Stomach smooth muscle (tissue), 2 donors: ENCODE data around the gene MRE11.

Source experiments
- H3K27ac ChIP-seq: one replicate; pipeline ENCODE4 v1.7.0; 2013; ENCODE audit warnings: mild to moderate bottlenecking, low read length, inconsistent platforms
- H3K27me3 ChIP-seq, 2 donors: one replicate each; pipeline ENCODE4 v1.7.0; 2013; ENCODE audit warnings: low read length in 2 of 2; ENCODE audit not compliant: insufficient read depth in 2 of 2, control insufficient read depth in 1 of 2
- H3K36me3 ChIP-seq, 2 donors: one replicate each; pipeline ENCODE4 v1.7.0; 2013; ENCODE audit warnings: low read length in 2 of 2; ENCODE audit not compliant: control insufficient read depth in 2 of 2, insufficient read depth in 2 of 2
- H3K4me1 ChIP-seq: one replicate; pipeline ENCODE4 v1.7.0; 2013; ENCODE audit warnings: low read length; ENCODE audit not compliant: control insufficient read depth, insufficient read depth
- H3K4me3 ChIP-seq, 2 donors: one replicate each; pipeline ENCODE4 v1.7.0; 2013; ENCODE audit warnings: low read length in 2 of 2
- H3K9ac ChIP-seq, 2 donors: one replicate each; pipeline ENCODE4 v1.7.0; 2013; ENCODE audit warnings: low read length in 2 of 2, mild to moderate bottlenecking in 1 of 2
- H3K9me3 ChIP-seq, 2 donors: one replicate each; pipeline ENCODE4 v1.7.0; 2013; ENCODE audit warnings: low read length in 2 of 2; ENCODE audit not compliant: control insufficient read depth in 2 of 2
- donor health status: healthy.
- donor health status: Pancreatic carcinoma.

Gene MRE11

GRCh38 chr11:94424011-94424410, 69.6 kb downstream of the MRE11 start:
- no peak overlapping the region for H3K4me3 ChIP-seq
- H3K27ac ChIP-seq, result no peak overlapping the region
- no peaks in the 10 kb centered on the region for H3K4me1 ChIP-seq
- H3K9me3 ChIP-seq, result no peaks in the 10 kb centered on the region
- H3K27me3 ChIP-seq, result no peaks in the 10 kb centered on the region
- no peak overlapping the region for H3K9ac ChIP-seq
- peaks cover 0 to 3% of the 10 kb centered on the region in 2 donors for H3K36me3 ChIP-seq

- H3K4me3 ChIP-seq, result no peak overlapping the region
- no peaks in the 10 kb centered on the region for H3K4me1 ChIP-seq
- H3K9me3 ChIP-seq, result no peaks in the 10 kb centered on the region
- H3K27ac ChIP-seq, result no peak overlapping the region
- H3K9ac ChIP-seq, result no peak overlapping the region
- H3K36me3 ChIP-seq, result no peaks in the 10 kb centered on the region
- no peaks in the 10 kb centered on the region for H3K27me3 ChIP-seq
Observed at GRCh38 chr11:94423507-94423906, 70.1 kb downstream of the MRE11 start.

GRCh38 chr11:94418123-94418765, 75.4 kb downstream of the MRE11 start:
- H3K27me3 ChIP-seq, result no peaks in the 10 kb centered on the region
- no peaks in the 10 kb centered on the region for H3K4me1 ChIP-seq
- no peaks in the 10 kb centered on the region for H3K36me3 ChIP-seq
- no peak overlapping the region for H3K27ac ChIP-seq
- no peaks in the 10 kb centered on the region for H3K9me3 ChIP-seq
- H3K9ac ChIP-seq, result no peak overlapping the region
- H3K4me3 ChIP-seq, result no peak overlapping the region

GRCh38 chr11:94417386-94417987, 76.2 kb downstream of the MRE11 start:
- no peaks in the 10 kb centered on the region for H3K4me1 ChIP-seq
- H3K9me3 ChIP-seq, result no peaks in the 10 kb centered on the region
- no peaks in the 10 kb centered on the region for H3K27me3 ChIP-seq
- no peaks in the 10 kb centered on the region for H3K36me3 ChIP-seq
- H3K27ac ChIP-seq, result no peak overlapping the region
- H3K4me3 ChIP-seq, result no peak overlapping the region
- H3K9ac ChIP-seq, result no peak overlapping the region

- no peak overlapping the region for H3K27ac ChIP-seq
- H3K4me3 ChIP-seq, result no peak overlapping the region
- peaks cover 3% of the 10 kb centered on the region for H3K4me1 ChIP-seq
- H3K9me3 ChIP-seq, result no peaks in the 10 kb centered on the region
- no peak overlapping the region for H3K9ac ChIP-seq
- no peaks in the 10 kb centered on the region for H3K36me3 ChIP-seq
- peaks cover 13 to 16% of the 10 kb centered on the region in 2 donors for H3K27me3 ChIP-seq
Observed at GRCh38 chr11:94405062-94405833, 88.4 kb downstream of the MRE11 start.

- Histone ChIP-seq H3K4me1 (peaks cover 3% of the 10 kb centered on the region), H3K9ac (no peak overlapping the region), H3K36me3 (no peaks in the 10 kb centered on the region), H3K9me3 (no peaks in the 10 kb centered on the region), H3K27ac (no peak overlapping the region), H3K27me3 (peaks cover 28 to 29% of the 10 kb centered on the region in 2 donors), H3K4me3 (no peak overlapping the region)
Observed at GRCh38 chr11:94402355-94402754, 91.3 kb downstream of the MRE11 start.

GRCh38 chr11:94401773-94402265, 91.8 kb downstream of the MRE11 start:
- Histone ChIP-seq H3K27me3 (peaks cover 28 to 29% of the 10 kb centered on the region in 2 donors), H3K4me3 (peak overlapping the region in 1 of 2 donors; percentile 67), H3K27ac (no peak overlapping the region), H3K4me1 (peaks cover 3% of the 10 kb centered on the region), H3K9me3 (no peaks in the 10 kb centered on the region), H3K36me3 (no peaks in the 10 kb centered on the region), H3K9ac (no peak overlapping the region)

- no peak within 1 kb of the TSS for H3K27ac ChIP-seq
- H3K4me3 ChIP-seq, result peak within 1 kb of the TSS; percentile 46 to 67
- no peak within 1 kb of the TSS for H3K9ac ChIP-seq
- no peaks in the 10 kb centered on the region for H3K9me3 ChIP-seq
- peaks cover 28 to 29% of the 10 kb centered on the region in 2 donors for H3K27me3 ChIP-seq
- peaks cover 3% of the 10 kb centered on the region for H3K4me1 ChIP-seq
- H3K36me3 ChIP-seq, result no peaks in the 10 kb centered on the region
Observed at GRCh38 chr11:94400839-94401772, 92.5 kb downstream of the MRE11 start, which contains the start of gene GPR83. Gene GPR83, minus strand, starts transcription at chr11:94401419. Its CDS starts 172 bp downstream, at chr11:94401247.

- Histone ChIP-seq H3K27me3 (peaks cover 28 to 29% of the 10 kb centered on the region in 2 donors), H3K36me3 (no peaks in the 10 kb centered on the region), H3K4me1 (peaks cover 3% of the 10 kb centered on the region), H3K27ac (no peak overlapping the region), H3K4me3 (peak overlapping the region; percentile 46 to 67), H3K9ac (no peak overlapping the region), H3K9me3 (no peaks in the 10 kb centered on the region)
Observed at GRCh38 chr11:94400457-94400838, 93.2 kb downstream of the MRE11 start.

GRCh38 chr11:94400050-94400449, 93.6 kb downstream of the MRE11 start:
- Histone ChIP-seq H3K4me1 (peaks cover 3% of the 10 kb centered on the region), H3K9ac (no peak overlapping the region), H3K4me3 (no peak overlapping the region), H3K9me3 (no peaks in the 10 kb centered on the region), H3K27me3 (peaks cover 28 to 29% of the 10 kb centered on the region in 2 donors), H3K36me3 (no peaks in the 10 kb centered on the region), H3K27ac (no peak overlapping the region)
